Raji (cell line): ENCODE results near the gene KIAA1671.

Experiments used
- POLR2A ChIP-seq: IDR thresholded peaks from 2 replicates; pipeline ENCODE4 v1.6.1; 2011; ENCODE audit warnings: low read depth, low read length, control low read depth; ENCODE audit not compliant: insufficient read depth

KIAA1671 gene

GRCh38 chr22:25130462-25130861 is 177.9 kb downstream of the KIAA1671 start:
- no peak for TF ChIP-seq POLR2A

GRCh38 chr22:25131198-25131887 is 178.8 kb downstream of the KIAA1671 start:
- TF ChIP-seq POLR2A: no peak

GRCh38 chr22:25134028-25134427 is 181.5 kb downstream of the KIAA1671 start:
- TF ChIP-seq POLR2A: no peak

- TF ChIP-seq POLR2A: no peak
Measured at GRCh38 chr22:25134451-25134850, 181.9 kb downstream of the KIAA1671 start.

- no peak for TF ChIP-seq POLR2A
Measured at GRCh38 chr22:25136953-25137576, 184.5 kb downstream of the KIAA1671 start.

- TF ChIP-seq POLR2A: no peak
Measured at GRCh38 chr22:25137577-25138525, 185.3 kb downstream of the KIAA1671 start.

GRCh38 chr22:25139062-25139461 is 186.5 kb downstream of the KIAA1671 start:
- TF ChIP-seq POLR2A: no peak

- no peak for TF ChIP-seq POLR2A
Measured at GRCh38 chr22:25142102-25142501, 189.6 kb downstream of the KIAA1671 start.

GRCh38 chr22:25143156-25144076 is 190.9 kb downstream of the KIAA1671 start:
- TF ChIP-seq POLR2A: no peak

GRCh38 chr22:25144522-25144921 is 192.0 kb downstream of the KIAA1671 start:
- TF ChIP-seq POLR2A: no peak

GRCh38 chr22:25146307-25146706 is 193.8 kb downstream of the KIAA1671 start:
- TF ChIP-seq POLR2A: no peak

GRCh38 chr22:25146906-25147641 is 194.6 kb downstream of the KIAA1671 start:
- TF ChIP-seq POLR2A: no peak

- TF ChIP-seq POLR2A: no peak
Measured at GRCh38 chr22:25147642-25147928, 195.1 kb downstream of the KIAA1671 start.

GRCh38 chr22:25148149-25148691 is 195.7 kb downstream of the KIAA1671 start:
- TF ChIP-seq POLR2A: no peak
